Breast epithelium (tissue), 4 donors: ENCODE data around the gene CKAP2. TPM values are rescaled to one million over a fixed set of nuclear protein-coding genes. Genes with fewer than 3 reads are reported as not detected.
"Not testable (repeated sequence)": the region's sequence is repeated elsewhere in the genome, so short reads cannot be mapped to it uniquely, and the experiment has no call there.

Source experiments
- DNase-seq, 2 donors: peaks; one replicate each; pipeline ENCODE4 v3.0.0-alpha.2; 2019; ENCODE audit warnings: low spot score in 2 of 2
- H3K27ac ChIP-seq, 2 donors: fragments of 200-600 bp; sonication (generic) in 1 of 2; one replicate each; pipeline ENCODE4 v1.5.1; 2016 to 2019; ENCODE audit warnings: mild to moderate bottlenecking in 1 of 2
- H3K27me3 ChIP-seq, 2 donors: fragments of 200-600 bp; sonication (generic) in 1 of 2; one replicate each; pipeline versions ENCODE4 v1.5.1 to v1.6.0; 2017 to 2019; ENCODE audit warnings: control low read depth in 1 of 2, mild to moderate bottlenecking in 1 of 2
- H3K36me3 ChIP-seq: fragments of 200-600 bp; one replicate; pipeline ENCODE4 v1.5.1; 2019
- H3K4me1 ChIP-seq, 2 donors: fragments of 200-600 bp; sonication (generic); one replicate each; pipeline ENCODE4 v1.5.1; 2016 to 2019; ENCODE audit warnings: control low read depth in 1 of 2
- H3K4me3 ChIP-seq, 3 donors: fragments of 200-600 bp; sonication (generic); 1 replicate in 2 of 3; 2 replicates in 1 of 3; pipeline ENCODE4 v1.5.1; 2016 to 2019; ENCODE audit warnings: mild to moderate bottlenecking in 3 of 3, moderate library complexity in 2 of 3
- H3K9me3 ChIP-seq, 2 donors: fragments of 200-600 bp; sonication (generic) in 1 of 2; one replicate each; pipeline ENCODE4 v1.5.1; 2016 to 2019; ENCODE audit warnings: control low read depth in 1 of 2
- intact Hi-C: fragments of 100-400 bp; cut with DNase I; formaldehyde crosslinking; loops from one replicate; pipeline ENCODE4 v1.15.1; 2023; ENCODE audit warnings: low total_unique reads
- total RNA-seq, 3 donors: library from RNA; depleted of rRNA; stranded (reverse); fragments of >200 nt; gene quantifications; one replicate each; pipeline ENCODE4 v1.1.0, GENCODE V29; 2016

CKAP2 gene
- total RNA-seq, 3 donors from 2014 or later, result 6.9 to 11.0 (median 8.6) TPM

DNA sequence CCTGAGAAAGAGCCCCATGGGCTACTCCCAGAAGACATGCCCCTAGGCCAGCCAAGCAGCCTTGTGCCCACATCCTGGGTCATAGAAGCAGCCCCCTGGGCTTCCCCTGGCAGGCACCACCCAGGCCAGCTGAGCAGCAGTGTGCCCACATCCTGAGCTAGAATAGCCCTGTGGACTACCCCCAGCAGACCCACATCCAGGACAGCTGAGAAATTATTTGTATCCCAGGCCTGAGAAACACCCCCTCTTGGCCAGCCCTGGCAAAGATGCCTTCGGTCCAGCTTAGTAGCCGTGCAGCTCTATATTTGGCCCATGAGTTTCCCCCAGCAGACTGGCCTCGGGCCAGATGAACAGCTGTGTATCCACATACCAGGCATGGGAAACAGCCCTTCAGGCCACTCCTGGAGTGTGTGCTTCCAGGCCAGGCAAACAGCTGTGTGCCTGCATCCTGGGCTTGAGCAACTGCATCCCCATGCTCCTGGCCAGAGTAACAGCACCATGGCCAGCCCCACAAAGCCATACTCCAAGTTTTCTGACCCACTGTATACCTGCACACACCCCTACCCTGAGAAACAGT is 55.0 kb downstream of the CKAP2 start:
- H3K27me3 ChIP-seq, intact Hi-C loops, H3K9me3 ChIP-seq, H3K27ac ChIP-seq, H3K4me1 ChIP-seq, H3K4me3 ChIP-seq, DNase-seq, H3K36me3 ChIP-seq: not testable (repeated sequence)

DNA sequence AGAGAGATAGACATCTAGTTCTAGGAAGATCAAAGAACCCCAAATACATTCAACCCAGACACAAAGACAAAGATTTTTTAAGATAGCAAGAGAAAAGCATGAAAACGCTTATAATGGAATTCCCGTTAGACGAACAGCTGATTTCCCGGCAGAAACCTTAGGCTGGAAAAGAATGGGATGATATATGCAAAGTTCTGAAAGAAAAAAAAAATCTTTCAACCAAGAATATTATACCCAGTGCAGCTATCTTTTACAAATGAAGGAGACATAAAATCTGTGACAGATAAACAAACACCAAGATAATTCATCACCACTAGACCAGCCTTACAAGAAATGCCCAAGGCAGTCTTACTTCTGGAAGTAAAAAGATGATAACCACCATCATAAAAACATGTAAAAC is 56.3 kb downstream of the CKAP2 start:
- H3K4me3 ChIP-seq, H3K27ac ChIP-seq, intact Hi-C loops, H3K27me3 ChIP-seq, H3K9me3 ChIP-seq, H3K36me3 ChIP-seq, DNase-seq, H3K4me1 ChIP-seq: not testable (repeated sequence)

DNA sequence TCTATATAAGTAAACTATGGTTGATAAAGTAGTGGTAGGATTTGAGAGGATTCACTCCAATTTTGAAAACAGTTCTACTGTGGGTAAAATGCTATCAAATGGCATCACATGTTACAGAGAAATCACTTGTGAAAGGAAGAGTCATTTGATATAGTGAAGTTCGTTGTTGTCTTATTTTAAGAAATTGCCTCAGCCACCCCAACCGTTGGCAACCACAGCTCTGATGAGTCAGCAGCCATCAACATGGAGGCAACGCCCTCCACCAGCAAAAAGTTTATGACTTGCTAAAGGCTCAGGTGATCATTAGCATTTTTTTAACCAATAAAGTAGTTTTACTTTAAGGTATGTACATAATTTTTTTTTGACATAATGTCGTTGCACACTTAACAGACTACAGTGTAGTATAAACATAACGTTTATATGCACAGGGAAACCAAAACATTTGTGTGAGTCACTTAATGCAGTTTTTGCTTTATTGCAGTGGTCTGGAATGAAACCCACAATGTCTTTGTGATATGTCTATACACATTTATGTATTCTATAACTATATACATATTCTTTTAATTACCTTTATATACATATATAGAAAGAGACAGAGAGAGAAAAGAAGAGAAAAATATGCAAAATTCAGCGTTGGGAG is 58.8 kb downstream of the CKAP2 start:
- H3K4me1 ChIP-seq, DNase-seq, H3K4me3 ChIP-seq, H3K36me3 ChIP-seq, H3K27ac ChIP-seq, H3K27me3 ChIP-seq, intact Hi-C loops, H3K9me3 ChIP-seq: not testable (repeated sequence)

DNA sequence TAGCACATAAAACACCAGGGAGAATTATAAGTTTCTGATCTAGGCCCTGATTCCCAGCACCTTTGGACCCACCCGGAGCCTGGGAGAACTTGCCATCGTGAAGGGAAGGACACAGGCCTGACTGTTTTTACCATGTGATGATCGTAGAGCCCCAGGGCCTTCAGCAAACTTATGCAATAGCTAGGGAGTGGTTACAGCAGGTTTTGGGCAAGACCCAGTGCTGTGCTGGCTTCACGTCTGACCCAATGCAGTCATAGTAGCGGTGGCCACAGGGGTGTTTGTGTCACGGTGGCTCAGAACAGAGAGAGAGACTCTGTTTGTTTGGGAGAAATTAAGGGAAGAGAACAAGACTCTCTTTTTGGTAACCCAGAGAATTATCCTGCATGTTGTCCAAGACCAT is 68.0 kb downstream of the CKAP2 start:
- DNase-seq, H3K27ac ChIP-seq, intact Hi-C loops, H3K36me3 ChIP-seq, H3K9me3 ChIP-seq, H3K4me3 ChIP-seq, H3K4me1 ChIP-seq, H3K27me3 ChIP-seq: not testable (repeated sequence)

Other genes starting within 250 kb of the CKAP2 start
- gene THSD1, start 49.3 kb upstream of the CKAP2 start, total RNA-seq, result 1 to 10 TPM; 5.8 to 9.8 (median 9.1) TPM
- 10 to 100 TPM; 44.0 to 97.6 (median 65.5) TPM for gene VPS36, start 4.8 kb upstream of the CKAP2 start, total RNA-seq
- gene HNRNPA1L2, start 187.0 kb downstream of the CKAP2 start, total RNA-seq, result 1 to 10 TPM; 2.4 to 5.7 (median 4.9) TPM
- 10 to 100 TPM; 24.6 to 40.8 (median 29.1) TPM for gene SUGT1, start 197.4 kb downstream of the CKAP2 start, total RNA-seq